Stimulated activated naive CD8-positive, alpha-beta T cell treated with anti-CD3 and anti-CD28 coated beads, Interleukin-15, Interleukin-2, amounts not matched to agents 100 ng/mL and 50 ng/mL, for 24 hours (primary cell): ENCODE results near the gene AUTS2.

Source experiments
- H3K27ac Mint-ChIP-seq: one replicate; pipeline ENCODE4 v1.8.0; 2021; ENCODE audit warnings: mild to moderate bottlenecking, mixed read lengths
- H3K27me3 Mint-ChIP-seq: one replicate; pipeline ENCODE4 v1.8.0; 2021; ENCODE audit warnings: mixed read lengths
- H3K36me3 Mint-ChIP-seq: one replicate; pipeline ENCODE4 v1.8.0; 2021; ENCODE audit warnings: low read depth, mixed read lengths
- H3K4me1 Mint-ChIP-seq: one replicate; pipeline ENCODE4 v1.8.0; 2021; ENCODE audit warnings: low read depth, mixed read lengths
- H3K4me3 Mint-ChIP-seq: one replicate; pipeline ENCODE4 v1.8.0; 2021; ENCODE audit warnings: mild to moderate bottlenecking, mixed read lengths
- H3K9me3 Mint-ChIP-seq: one replicate; pipeline ENCODE4 v1.8.0; 2021; ENCODE audit warnings: mixed read lengths

The AUTS2 gene

DNA sequence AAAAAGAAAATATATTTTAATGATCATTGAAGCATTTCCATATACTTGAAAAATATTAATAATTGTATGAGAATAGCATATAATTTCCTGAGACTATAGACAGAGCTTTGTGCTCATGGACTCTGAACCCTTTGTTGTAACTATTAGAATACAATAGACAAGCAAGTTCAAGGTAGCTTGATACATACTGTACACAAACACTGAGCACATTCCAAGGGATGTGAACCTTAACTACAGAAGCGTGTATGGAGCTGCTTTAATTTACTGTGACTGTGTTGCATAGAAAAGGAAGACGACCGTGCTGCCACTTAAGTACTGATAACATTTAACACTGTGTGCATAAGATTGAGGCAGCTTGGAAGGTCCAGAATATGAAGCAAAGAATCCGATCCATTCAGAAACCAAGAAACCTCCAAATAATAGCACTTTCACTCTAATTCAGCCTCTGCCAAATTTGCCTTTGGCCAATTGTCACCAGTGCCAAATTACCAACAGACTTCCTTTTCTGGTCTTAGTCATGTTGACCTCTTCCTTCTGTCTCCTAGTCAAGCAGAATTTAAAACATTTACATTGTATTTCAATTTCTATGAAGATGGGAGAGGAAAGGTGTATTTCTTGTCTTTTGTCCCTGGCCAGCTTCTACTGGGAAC is 967.6 kb downstream of the AUTS2 start:
- Mint-ChIP-seq H3K4me3 (no peak overlapping the region), H3K36me3 (peaks cover 3% of the 10 kb centered on the region), H3K4me1 (no peaks in the 10 kb centered on the region), H3K9me3 (peaks cover 5% of the 10 kb centered on the region), H3K27ac (no peak overlapping the region), H3K27me3 (no peaks in the 10 kb centered on the region)

GRCh38 chr7:70566671-70567070 is 968.4 kb downstream of the AUTS2 start:
- Mint-ChIP-seq H3K4me1 (no peaks in the 10 kb centered on the region), H3K36me3 (peaks cover 3% of the 10 kb centered on the region), H3K27ac (no peak overlapping the region), H3K4me3 (no peak overlapping the region), H3K27me3 (no peaks in the 10 kb centered on the region), H3K9me3 (peaks cover 5% of the 10 kb centered on the region)

- Mint-ChIP-seq H3K36me3 (peaks cover 3% of the 10 kb centered on the region), H3K4me3 (no peak overlapping the region), H3K27ac (no peak overlapping the region)
These were observed 970.5 kb downstream of the AUTS2 start for GRCh38 chr7:70568674-70569334.

GRCh38 chr7:70569335-70569819 is 971.1 kb downstream of the AUTS2 start:
- no peaks in the 10 kb centered on the region for H3K27me3 Mint-ChIP-seq
- H3K9me3 Mint-ChIP-seq = peaks cover 5% of the 10 kb centered on the region
- peaks cover 3% of the 10 kb centered on the region for H3K36me3 Mint-ChIP-seq
- H3K27ac Mint-ChIP-seq = no peak overlapping the region
- H3K4me1 Mint-ChIP-seq = no peaks in the 10 kb centered on the region
- H3K4me3 Mint-ChIP-seq = no peak overlapping the region

More at GRCh38 chr7:70568674-70569334, 970.5 kb downstream of the AUTS2 start:
- Mint-ChIP-seq H3K27me3 (no peaks in the 10 kb centered on the region), H3K4me1 (no peaks in the 10 kb centered on the region), H3K9me3 (peaks cover 5% of the 10 kb centered on the region)

DNA sequence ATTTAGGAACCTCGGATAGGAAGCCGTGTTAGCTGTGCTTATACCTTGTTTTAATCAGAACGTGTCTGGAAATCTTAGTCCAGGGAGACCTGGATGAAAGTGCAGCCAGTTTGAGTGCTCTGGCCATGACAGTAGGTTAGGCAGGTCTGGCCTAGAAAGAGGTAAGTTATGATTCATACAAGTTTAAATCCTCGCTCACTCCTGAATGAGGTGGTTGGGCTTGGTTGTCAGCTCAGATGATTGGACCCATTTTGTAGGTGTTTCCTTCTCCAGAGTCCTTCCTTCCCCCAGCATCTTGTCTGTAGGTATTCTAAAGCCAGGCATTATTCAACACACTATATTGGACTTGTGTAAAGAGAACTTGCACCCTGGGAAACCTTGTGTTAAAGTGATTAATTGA is 971.8 kb downstream of the AUTS2 start:
- Mint-ChIP-seq H3K27ac (no peak overlapping the region), H3K4me3 (no peak overlapping the region), H3K4me1 (no peaks in the 10 kb centered on the region), H3K27me3 (no peaks in the 10 kb centered on the region), H3K36me3 (peaks cover 3% of the 10 kb centered on the region), H3K9me3 (peaks cover 5% of the 10 kb centered on the region)

- Mint-ChIP-seq H3K4me1 (no peaks in the 10 kb centered on the region), H3K27ac (no peak overlapping the region), H3K36me3 (peaks cover 3% of the 10 kb centered on the region), H3K9me3 (peaks cover 5% of the 10 kb centered on the region), H3K4me3 (no peak overlapping the region), H3K27me3 (no peaks in the 10 kb centered on the region)
These were observed 972.7 kb downstream of the AUTS2 start for GRCh38 chr7:70570961-70571360.

DNA sequence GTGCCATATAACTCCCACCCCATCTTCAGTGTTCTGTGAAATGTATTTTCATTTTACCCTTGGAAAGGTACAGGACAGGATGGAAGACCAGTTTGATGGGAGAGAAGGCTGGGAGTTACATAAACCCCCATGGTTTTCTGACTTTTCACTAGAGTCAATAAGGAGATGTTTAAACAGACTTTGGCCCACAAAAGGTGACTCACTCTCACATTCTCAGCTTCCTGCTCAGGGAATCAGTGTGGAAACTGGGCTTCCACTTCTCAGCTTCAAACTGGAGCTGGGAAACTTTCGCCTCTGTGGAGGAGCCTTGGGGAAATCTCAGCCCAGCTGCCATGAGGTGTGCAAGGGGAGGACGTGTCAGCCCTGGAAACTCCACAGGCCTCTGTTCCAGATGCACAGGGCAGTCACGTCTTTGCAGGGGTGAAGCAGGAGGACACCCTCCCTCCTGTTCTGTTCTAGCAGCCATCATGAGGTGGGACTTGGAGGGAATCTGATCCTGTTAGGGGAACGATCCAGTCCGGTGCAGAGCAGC is 973.2 kb downstream of the AUTS2 start:
- Mint-ChIP-seq H3K36me3 (peaks cover 3% of the 10 kb centered on the region), H3K4me1 (no peaks in the 10 kb centered on the region), H3K9me3 (peaks cover 5% of the 10 kb centered on the region), H3K27ac (no peak overlapping the region), H3K4me3 (no peak overlapping the region), H3K27me3 (no peaks in the 10 kb centered on the region)

DNA sequence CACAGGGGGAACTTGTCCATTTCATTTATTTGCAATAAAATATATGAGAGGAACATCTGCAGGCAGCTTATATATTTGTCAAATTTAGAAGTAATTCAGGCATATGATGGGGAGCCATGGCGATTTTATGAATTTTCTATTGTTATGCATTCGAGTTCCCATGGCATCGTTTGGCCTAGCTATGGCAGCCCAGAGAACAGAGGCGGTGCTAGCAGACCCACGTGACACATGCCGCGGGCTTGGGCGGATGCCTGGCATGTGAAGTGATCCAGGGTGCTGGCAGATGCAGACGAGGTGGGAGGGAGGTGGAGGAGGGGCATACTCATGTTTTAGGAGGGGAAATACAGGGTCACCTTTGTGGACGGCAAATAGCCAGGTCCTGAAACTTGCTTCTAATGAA is 973.7 kb downstream of the AUTS2 start:
- Mint-ChIP-seq H3K27ac (no peak overlapping the region), H3K4me3 (no peak overlapping the region), H3K9me3 (peaks cover 5% of the 10 kb centered on the region), H3K4me1 (no peaks in the 10 kb centered on the region), H3K36me3 (peaks cover 3% of the 10 kb centered on the region), H3K27me3 (no peaks in the 10 kb centered on the region)

GRCh38 chr7:70572571-70572970 is 974.3 kb downstream of the AUTS2 start:
- H3K9me3 Mint-ChIP-seq = peaks cover 5% of the 10 kb centered on the region
- H3K27me3 Mint-ChIP-seq = no peaks in the 10 kb centered on the region
- no peaks in the 10 kb centered on the region for H3K4me1 Mint-ChIP-seq
- no peak overlapping the region for H3K4me3 Mint-ChIP-seq
- no peak overlapping the region for H3K27ac Mint-ChIP-seq
- peaks cover 3% of the 10 kb centered on the region for H3K36me3 Mint-ChIP-seq

DNA sequence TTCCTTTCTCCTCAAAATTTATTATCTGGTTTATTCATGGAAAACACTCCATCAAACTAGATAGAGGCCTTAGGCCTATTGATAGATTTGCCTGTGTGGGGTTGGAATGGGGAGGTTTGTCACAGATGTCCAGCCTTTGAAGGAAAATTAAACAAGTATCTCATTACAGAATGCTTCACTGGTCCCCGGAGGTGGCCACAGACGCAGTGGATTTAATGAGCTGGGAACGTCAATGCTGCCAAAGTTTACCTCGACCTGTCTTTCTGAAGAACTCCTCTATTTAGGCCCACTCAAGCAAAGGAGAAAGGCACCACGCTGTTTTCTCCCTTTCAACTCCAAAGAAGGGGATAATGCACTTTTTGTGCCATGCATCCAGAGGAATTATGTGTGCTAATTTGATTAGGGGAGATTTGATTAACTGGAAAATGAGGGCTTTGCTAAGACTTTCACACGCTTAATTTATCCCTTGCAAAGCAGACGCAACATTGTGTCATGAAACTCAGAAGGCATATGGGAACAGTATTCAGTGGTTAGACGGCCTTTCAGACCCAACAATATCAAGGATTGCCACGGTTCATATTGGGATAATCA is 974.9 kb downstream of the AUTS2 start:
- H3K9me3 Mint-ChIP-seq = peaks cover 5% of the 10 kb centered on the region
- no peak overlapping the region for H3K4me3 Mint-ChIP-seq
- H3K36me3 Mint-ChIP-seq = peaks cover 3% of the 10 kb centered on the region
- no peak overlapping the region for H3K27ac Mint-ChIP-seq
- no peaks in the 10 kb centered on the region for H3K27me3 Mint-ChIP-seq
- H3K4me1 Mint-ChIP-seq = no peaks in the 10 kb centered on the region

DNA sequence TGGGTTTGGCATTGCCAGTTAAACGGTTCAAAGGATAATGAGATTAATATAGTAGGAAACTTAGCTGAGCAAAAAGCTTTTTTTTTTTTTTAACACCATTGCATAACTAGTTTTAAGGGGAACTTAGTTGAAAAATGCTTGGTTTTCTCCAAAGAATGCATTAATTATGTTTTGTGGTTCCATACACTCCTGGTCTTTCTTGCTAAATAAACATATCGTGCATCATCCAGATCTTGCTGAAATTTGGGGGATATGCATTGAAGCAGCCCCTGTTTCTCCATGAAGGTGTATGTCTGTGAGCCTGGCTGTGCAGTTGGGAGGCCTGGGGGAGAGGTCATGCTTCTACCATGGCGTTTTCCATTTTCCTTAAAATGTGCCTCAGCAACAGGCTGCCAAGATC is 975.4 kb downstream of the AUTS2 start:
- Mint-ChIP-seq H3K36me3 (peaks cover 3% of the 10 kb centered on the region), H3K4me3 (no peak overlapping the region), H3K9me3 (peaks cover 5% of the 10 kb centered on the region), H3K27me3 (no peaks in the 10 kb centered on the region), H3K27ac (no peak overlapping the region), H3K4me1 (no peaks in the 10 kb centered on the region)

DNA sequence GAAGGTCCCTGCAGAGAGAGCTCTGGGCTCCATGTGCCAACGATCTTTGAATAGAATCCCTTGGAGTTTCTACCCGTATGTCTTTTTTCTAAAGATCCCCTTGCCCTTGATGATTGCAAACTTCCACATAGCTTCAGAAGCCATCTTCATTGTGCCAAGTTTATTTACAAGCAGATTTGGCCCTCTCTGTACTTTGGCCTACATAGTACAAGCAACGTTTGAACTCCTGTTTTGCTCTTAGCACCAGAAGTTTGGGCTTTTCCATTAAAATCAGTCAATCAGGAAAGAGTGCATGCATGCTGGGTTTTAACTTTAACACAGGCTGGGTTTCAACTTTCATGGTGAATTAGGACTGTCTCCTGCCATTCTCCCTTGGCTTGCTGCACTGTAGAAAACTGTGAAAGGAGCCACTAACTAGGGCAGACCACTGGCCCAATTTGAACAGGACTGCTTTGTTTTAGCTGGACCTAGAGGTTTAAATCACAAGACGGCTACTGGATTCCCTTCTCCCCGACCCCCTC is 976.1 kb downstream of the AUTS2 start:
- peaks cover 5% of the 10 kb centered on the region for H3K9me3 Mint-ChIP-seq
- peaks cover under 1% of the 10 kb centered on the region for H3K36me3 Mint-ChIP-seq
- no peak overlapping the region for H3K27ac Mint-ChIP-seq
- no peak overlapping the region for H3K4me3 Mint-ChIP-seq
- no peaks in the 10 kb centered on the region for H3K4me1 Mint-ChIP-seq
- H3K27me3 Mint-ChIP-seq = no peaks in the 10 kb centered on the region

DNA sequence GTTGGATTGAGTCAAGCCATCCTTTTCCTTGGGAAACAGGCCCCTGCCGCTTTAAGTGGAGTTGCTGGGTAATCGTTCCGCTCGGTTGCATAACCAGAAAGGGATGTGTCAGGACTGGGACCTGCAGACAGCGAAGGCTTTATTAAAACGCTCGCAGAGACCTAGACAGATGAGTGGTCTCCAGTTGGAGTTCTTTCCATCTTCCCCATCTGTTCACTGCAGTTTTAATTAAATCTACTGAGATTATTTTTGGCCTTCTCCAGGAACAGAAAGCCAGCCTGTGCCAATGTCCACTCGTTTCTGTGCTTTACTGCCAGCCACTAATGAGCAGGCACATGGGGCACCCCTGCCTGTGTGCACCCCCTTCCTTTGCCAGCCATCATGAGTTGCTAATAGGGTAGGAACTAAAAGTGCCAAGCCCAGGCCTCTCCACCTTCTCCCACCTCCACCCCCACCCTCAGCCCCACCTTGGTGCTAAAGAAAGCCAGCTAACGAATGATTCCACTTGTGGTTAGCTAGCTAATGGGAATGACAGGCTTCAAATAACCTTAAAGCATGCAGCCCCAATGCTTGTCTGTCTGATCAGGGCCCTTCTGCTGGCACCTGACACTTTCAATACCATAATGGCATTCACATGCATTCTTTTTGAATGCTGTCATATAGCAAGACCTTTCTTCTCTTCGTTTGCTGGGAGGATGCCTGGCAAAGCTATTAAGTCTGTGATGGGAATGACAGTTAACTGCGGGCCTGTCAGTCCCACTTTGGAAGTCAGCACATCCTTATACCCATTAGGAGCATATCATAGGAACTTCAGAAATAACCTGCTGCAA is 976.9 kb downstream of the AUTS2 start:
- Mint-ChIP-seq H3K27ac (no peak overlapping the region), H3K4me3 (no peak overlapping the region), H3K27me3 (no peaks in the 10 kb centered on the region), H3K4me1 (no peaks in the 10 kb centered on the region), H3K36me3 (no peaks in the 10 kb centered on the region), H3K9me3 (peaks cover 5% of the 10 kb centered on the region)

GRCh38 chr7:70577078-70577477 is 978.8 kb downstream of the AUTS2 start:
- Mint-ChIP-seq H3K9me3 (no peaks in the 10 kb centered on the region), H3K4me3 (no peak overlapping the region), H3K27me3 (no peaks in the 10 kb centered on the region), H3K27ac (no peak overlapping the region), H3K4me1 (no peaks in the 10 kb centered on the region), H3K36me3 (no peaks in the 10 kb centered on the region)
